PC-9 (cell line): ENCODE data around the gene SNRNP48. TPM values are rescaled to one million over a fixed set of nuclear protein-coding genes. Genes with fewer than 3 reads are reported as not detected.

Source experiments
- BruUV-seq: library from RNA; stranded (reverse); fragments of 400-500 nt; replicated peaks from 2 replicates; lab custom pipeline; 2021; lab: Mats Ljungman, UMichigan
- CTCF ChIA-PET: fragments of 300-600 bp; sonication (Branson Sonifier 250); formaldehyde crosslinking; loops from one replicate; lab custom pipeline; 2022; ENCODE audit warnings: antibody characterized with exemption; lab: Charles Lee
- POLR2A ChIA-PET: fragments of 300-600 bp; sonication (Branson Sonifier 250); formaldehyde crosslinking; loops from one replicate; lab custom pipeline; 2022; ENCODE audit warnings: antibody characterized with exemption; ENCODE audit not compliant: unreplicated experiment; lab: Charles Lee
- DNase-seq, 2 experiments: peaks; one replicate each; pipeline versions ENCODE4 v3.0.0 to v3.0.0-alpha.2; 2015 to 2022; ENCODE audit warnings: mixed read lengths in 1 of 2
- H2AFZ ChIP-seq: fragments of 200-600 bp; sonication (generic); 2 replicates; pipeline ENCODE4 v1.8.1; 2017; ENCODE audit warnings: antibody characterized with exemption
- H3F3A ChIP-seq: fragments of 200-600 bp; sonication (generic); 2 replicates; pipeline ENCODE4 v1.8.1; 2017; ENCODE audit warnings: antibody characterized with exemption, mild to moderate bottlenecking, low read depth; ENCODE audit not compliant: insufficient read depth
- H3K27ac ChIP-seq: fragments of 200-600 bp; sonication (generic); 2 replicates; pipeline ENCODE4 v1.6.1; 2016; ENCODE audit warnings: mixed run types
- H3K27me3 ChIP-seq: fragments of 200-600 bp; sonication (generic); 2 replicates; pipeline ENCODE4 v1.6.1; 2016; ENCODE audit warnings: low read depth, mixed run types; ENCODE audit not compliant: insufficient read depth
- H3K36me3 ChIP-seq: fragments of 200-600 bp; sonication (generic); 2 replicates; pipeline ENCODE4 v1.6.1; 2016; ENCODE audit warnings: low read depth, mixed run types
- H3K4me1 ChIP-seq: fragments of 200-600 bp; sonication (generic); replicated peaks from 2 replicates; pipeline ENCODE4 v1.6.1; 2016; ENCODE audit warnings: mixed run types; ENCODE audit not compliant: insufficient read depth
- H3K4me2 ChIP-seq: fragments of 200-600 bp; sonication (generic); 2 replicates; pipeline ENCODE4 v1.6.1; 2017; ENCODE audit warnings: mixed run types
- H3K4me3 ChIP-seq: fragments of 200-600 bp; sonication (generic); 2 replicates; pipeline ENCODE4 v1.6.1; 2016; ENCODE audit warnings: mixed run types
- H3K79me2 ChIP-seq: fragments of 200-600 bp; sonication (generic); 2 replicates; pipeline ENCODE4 v1.6.1; 2017; ENCODE audit warnings: low read depth, mixed run types
- H3K9me2 ChIP-seq: fragments of 200-600 bp; sonication (generic); 2 replicates; pipeline ENCODE4 v1.8.1; 2017; ENCODE audit warnings: mild to moderate bottlenecking; ENCODE audit not compliant: insufficient read depth
- H3K9me3 ChIP-seq: fragments of 200-600 bp; sonication (generic); 2 replicates; pipeline ENCODE4 v1.8.1; 2016; ENCODE audit warnings: low read depth; ENCODE audit not compliant: insufficient read depth
- H4K20me1 ChIP-seq: fragments of 200-600 bp; sonication (generic); 2 replicates; pipeline ENCODE4 v1.8.1; 2017; ENCODE audit not compliant: insufficient read depth
- EZH2 ChIP-seq: fragments of 200-600 bp; sonication (generic); IDR thresholded peaks from 2 replicates; pipeline ENCODE4 v1.8.0; 2017; ENCODE audit warnings: antibody characterized with exemption, low read depth
- intact Hi-C: fragments of 100-400 bp; cut with micrococcal nuclease; formaldehyde crosslinking; loops from one replicate; pipeline ENCODE4 v1.10.0; 2022; ENCODE audit not compliant: unreplicated experiment
- total RNA-seq: library from RNA; stranded (reverse); gene quantifications from 2 replicates; pipeline ENCODE4 v1.2.3, GENCODE V29; 2021
- TF ChIP-seq, protein P1 (sequence below): fragments of 200-600 bp; sonication (generic); conservative IDR thresholded peaks from 2 replicates; pipeline ENCODE4 v1.6.1; 2017; ENCODE audit warnings: mixed run types, antibody characterized with exemption, mild to moderate bottlenecking, moderate library complexity

SNRNP48 gene
- total RNA-seq, 1 experiment from 2014 or later = 21.7 TPM

DNA sequence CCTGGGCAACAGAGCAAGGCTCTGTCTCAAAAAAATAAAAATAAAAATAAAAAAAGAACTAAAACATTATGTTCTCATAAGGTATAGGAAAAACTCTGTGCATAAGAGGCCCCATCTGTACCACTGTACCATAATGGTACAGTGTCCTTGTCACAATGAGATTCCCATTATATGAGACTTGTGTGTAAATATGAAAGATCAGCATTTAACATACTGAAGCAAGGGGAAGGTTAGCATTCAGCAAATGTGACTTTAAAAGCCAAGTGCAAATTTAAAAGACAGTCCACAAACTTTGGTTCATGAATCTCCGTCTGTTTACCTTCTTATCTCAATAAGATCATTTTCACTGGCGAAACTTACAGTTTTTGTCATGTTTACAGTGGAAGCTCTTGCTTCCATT, 32.3 kb upstream of the SNRNP48 start:
- intact Hi-C loops = no loop called here
- Histone ChIP-seq H3K4me1 (no peaks in the 10 kb centered on the region), H4K20me1 (no peaks in the 10 kb centered on the region), H3F3A (no peaks in the 10 kb centered on the region), H2AFZ (no peak overlapping the region), H3K9me2 (no peaks in the 10 kb centered on the region), H3K27ac (no peak overlapping the region), H3K4me3 (no peak overlapping the region), H3K9me3 (no peaks in the 10 kb centered on the region), H3K27me3 (no peaks in the 10 kb centered on the region), H3K36me3 (no peaks in the 10 kb centered on the region), H3K4me2 (no peak overlapping the region), H3K79me2 (no peaks in the 10 kb centered on the region)
- no peak for DNase-seq
- TF ChIP-seq, protein P1, sequence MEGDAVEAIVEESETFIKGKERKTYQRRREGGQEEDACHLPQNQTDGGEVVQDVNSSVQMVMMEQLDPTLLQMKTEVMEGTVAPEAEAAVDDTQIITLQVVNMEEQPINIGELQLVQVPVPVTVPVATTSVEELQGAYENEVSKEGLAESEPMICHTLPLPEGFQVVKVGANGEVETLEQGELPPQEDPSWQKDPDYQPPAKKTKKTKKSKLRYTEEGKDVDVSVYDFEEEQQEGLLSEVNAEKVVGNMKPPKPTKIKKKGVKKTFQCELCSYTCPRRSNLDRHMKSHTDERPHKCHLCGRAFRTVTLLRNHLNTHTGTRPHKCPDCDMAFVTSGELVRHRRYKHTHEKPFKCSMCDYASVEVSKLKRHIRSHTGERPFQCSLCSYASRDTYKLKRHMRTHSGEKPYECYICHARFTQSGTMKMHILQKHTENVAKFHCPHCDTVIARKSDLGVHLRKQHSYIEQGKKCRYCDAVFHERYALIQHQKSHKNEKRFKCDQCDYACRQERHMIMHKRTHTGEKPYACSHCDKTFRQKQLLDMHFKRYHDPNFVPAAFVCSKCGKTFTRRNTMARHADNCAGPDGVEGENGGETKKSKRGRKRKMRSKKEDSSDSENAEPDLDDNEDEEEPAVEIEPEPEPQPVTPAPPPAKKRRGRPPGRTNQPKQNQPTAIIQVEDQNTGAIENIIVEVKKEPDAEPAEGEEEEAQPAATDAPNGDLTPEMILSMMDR = no peak
- no peak for TF ChIP-seq EZH2
- ChIA-PET POLR2A (no interaction called here), CTCF (no interaction called here)
- no TSS peak for BruUV-seq

DNA sequence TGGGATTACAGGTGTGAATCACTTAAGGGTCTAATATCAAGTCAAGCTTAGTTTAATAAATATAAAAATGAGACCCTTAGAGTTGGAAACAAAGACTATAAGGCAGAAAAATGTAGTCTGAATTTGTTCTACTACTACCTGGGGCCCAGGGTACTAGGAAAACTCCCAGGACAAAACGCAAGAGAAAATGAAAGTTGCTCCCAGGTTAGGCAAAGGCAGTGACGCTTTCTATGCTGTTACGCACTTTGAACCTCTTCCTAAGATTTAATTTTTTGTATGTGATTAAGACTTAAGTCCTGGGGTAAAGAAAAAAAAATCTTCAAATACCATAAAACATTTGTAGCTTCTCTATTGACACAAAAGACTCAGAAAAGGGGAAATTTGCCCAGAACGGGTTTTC, 31.2 kb upstream of the SNRNP48 start:
- H3K36me3 ChIP-seq = no peaks in the 10 kb centered on the region

DNA sequence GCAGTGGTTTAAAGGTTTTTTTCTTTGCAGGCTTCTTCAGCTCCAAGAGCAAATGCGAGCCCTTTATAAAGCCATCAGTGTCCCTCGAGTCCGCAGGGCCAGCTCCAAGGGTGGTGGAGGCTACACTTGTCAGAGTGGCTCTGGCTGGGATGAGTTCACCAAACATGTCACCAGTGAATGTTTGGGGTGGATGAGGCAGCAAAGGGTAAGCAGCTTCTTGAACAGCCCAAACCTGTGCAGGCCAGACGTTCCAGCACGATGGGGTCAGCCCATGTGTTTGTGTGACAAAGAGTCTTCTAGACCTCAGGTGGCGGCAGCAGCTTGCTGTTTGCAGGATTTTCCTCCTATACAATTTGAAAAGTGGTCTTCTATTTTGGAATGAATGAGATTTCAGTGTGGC, 30.8 kb upstream of the SNRNP48 start:
- Histone ChIP-seq H3K4me1 (no peaks in the 10 kb centered on the region), H3K79me2 (no peaks in the 10 kb centered on the region), H3K36me3 (no peaks in the 10 kb centered on the region), H2AFZ (no peak overlapping the region), H3K4me3 (no peak overlapping the region), H4K20me1 (no peaks in the 10 kb centered on the region), H3K4me2 (no peak overlapping the region), H3K27ac (no peak overlapping the region), H3K9me3 (no peaks in the 10 kb centered on the region), H3K27me3 (no peaks in the 10 kb centered on the region), H3F3A (no peaks in the 10 kb centered on the region), H3K9me2 (no peaks in the 10 kb centered on the region)
- intact Hi-C loops = no loop called here
- ChIA-PET POLR2A (no interaction called here), CTCF (no interaction called here)
- BruUV-seq = no TSS peak
- no peak for TF ChIP-seq EZH2
- TF ChIP-seq, protein P1 = no peak
- DNase-seq = no peak

More for the DNA sequence above, 31.2 kb upstream of the SNRNP48 start:
- Histone ChIP-seq H3K4me3 (no peak overlapping the region), H3K27me3 (no peaks in the 10 kb centered on the region), H3F3A (no peaks in the 10 kb centered on the region), H2AFZ (no peak overlapping the region), H3K4me1 (no peaks in the 10 kb centered on the region), H3K27ac (no peak overlapping the region), H3K9me2 (no peaks in the 10 kb centered on the region), H4K20me1 (no peaks in the 10 kb centered on the region), H3K9me3 (no peaks in the 10 kb centered on the region), H3K4me2 (no peak overlapping the region), H3K79me2 (no peaks in the 10 kb centered on the region)
- DNase-seq = no peak
- TF ChIP-seq, protein P1 = no peak
- TF ChIP-seq EZH2 = no peak
- ChIA-PET POLR2A (interaction anchor here (0.7 kb wide), 1 partner anchor 13 kb away, joined by 3 read pairs; no protein-coding TSS in a partner anchor), CTCF (no interaction called here)
- intact Hi-C loops = no loop called here
- no TSS peak for BruUV-seq
